Skeletal muscle tissue (tissue), 4 donors: ENCODE results near the gene SND1. TPM values are rescaled to one million over a fixed set of nuclear protein-coding genes. Genes with fewer than 3 reads are reported as not detected.

Experiments used
- H3K27ac ChIP-seq: one replicate; pipeline ENCODE4 v1.7.0; 2013; ENCODE audit warnings: mild to moderate bottlenecking, low read depth, low read length, inconsistent platforms
- H3K27me3 ChIP-seq, 3 donors: one replicate each; pipeline ENCODE4 v1.7.0; 2013; ENCODE audit warnings: low read length in 3 of 3; ENCODE audit not compliant: control insufficient read depth in 3 of 3, insufficient read depth in 3 of 3
- H3K36me3 ChIP-seq, 3 donors: one replicate each; pipeline ENCODE4 v1.7.0; 2013; ENCODE audit warnings: low read length in 3 of 3; ENCODE audit not compliant: control insufficient read depth in 3 of 3, insufficient read depth in 3 of 3
- H3K4me1 ChIP-seq, 3 donors: one replicate each; pipeline ENCODE4 v1.7.0; 2013; ENCODE audit warnings: low read length in 3 of 3, mild to moderate bottlenecking in 3 of 3; ENCODE audit not compliant: control insufficient read depth in 3 of 3, insufficient read depth in 3 of 3
- H3K4me3 ChIP-seq, 3 donors: one replicate each; pipeline ENCODE4 v1.7.0; 2013; ENCODE audit warnings: low read length in 3 of 3
- H3K9ac ChIP-seq, 3 donors: one replicate each; pipeline ENCODE4 v1.7.0; 2013; ENCODE audit warnings: low read length in 3 of 3, mild to moderate bottlenecking in 3 of 3, moderate library complexity in 2 of 3, low read depth in 1 of 3
- H3K9me3 ChIP-seq, 3 donors: one replicate each; pipeline ENCODE4 v1.7.0; 2013; ENCODE audit warnings: low read length in 3 of 3; ENCODE audit not compliant: control insufficient read depth in 3 of 3
- total RNA-seq: library from RNA; depleted of rRNA; stranded (reverse); fragments of >200 nt; gene quantifications from one replicate; pipeline ENCODE4 v1.2.3, GENCODE V29; 2014
- donor health status: Osteomylitis.

The SND1 gene
- total RNA-seq, 1 donor from 2014 or later = 104 TPM

DNA sequence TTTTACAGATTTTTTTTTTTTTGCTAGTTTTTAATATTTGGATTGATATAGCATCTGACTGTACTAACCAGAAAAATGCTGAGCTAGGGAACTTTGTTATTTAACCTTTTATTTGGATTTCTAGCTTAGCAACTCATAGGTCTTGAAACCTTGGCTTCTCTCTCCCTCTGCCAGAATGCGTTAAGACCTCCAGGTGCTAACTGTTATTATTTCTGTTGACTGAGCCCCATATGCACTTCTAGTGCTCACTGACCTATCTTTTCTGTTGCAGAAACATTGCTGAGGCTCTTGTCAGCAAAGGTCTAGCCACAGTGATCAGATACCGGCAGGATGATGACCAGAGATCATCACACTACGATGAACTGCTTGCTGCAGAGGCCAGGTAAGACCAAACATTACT, 235.6 kb downstream of the SND1 start:
- Histone ChIP-seq H3K27me3 (no peaks in the 10 kb centered on the region), H3K9me3 (no peaks in the 10 kb centered on the region), H3K4me1 (peaks cover 0 to 7% (median 4%) of the 10 kb centered on the region in 3 donors), H3K27ac (no peak overlapping the region), H3K36me3 (peaks cover 0 to 10% (median 4%) of the 10 kb centered on the region in 3 donors), H3K4me3 (no peak overlapping the region), H3K9ac (no peak overlapping the region)

DNA sequence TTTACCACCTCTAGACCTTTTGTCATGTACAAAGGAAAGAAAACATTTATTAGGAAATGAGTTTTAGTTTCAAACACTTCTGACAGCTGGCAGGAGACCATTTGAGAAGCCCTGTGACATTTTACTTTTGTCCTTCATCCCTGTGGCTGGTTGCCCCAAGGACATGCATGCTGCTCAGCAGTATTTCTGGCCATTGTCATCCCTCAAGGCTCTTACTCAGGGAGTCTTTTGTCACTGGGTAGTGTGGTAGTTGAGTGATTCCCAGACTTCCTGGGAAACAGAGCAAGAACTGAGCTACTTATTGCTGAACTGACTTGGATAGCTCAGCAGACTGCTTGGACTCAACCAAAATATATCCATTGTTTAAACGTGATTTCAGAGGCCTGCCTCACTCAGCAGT, 236.4 kb downstream of the SND1 start:
- Histone ChIP-seq H3K27ac (no peak overlapping the region), H3K4me3 (no peak overlapping the region)

DNA sequence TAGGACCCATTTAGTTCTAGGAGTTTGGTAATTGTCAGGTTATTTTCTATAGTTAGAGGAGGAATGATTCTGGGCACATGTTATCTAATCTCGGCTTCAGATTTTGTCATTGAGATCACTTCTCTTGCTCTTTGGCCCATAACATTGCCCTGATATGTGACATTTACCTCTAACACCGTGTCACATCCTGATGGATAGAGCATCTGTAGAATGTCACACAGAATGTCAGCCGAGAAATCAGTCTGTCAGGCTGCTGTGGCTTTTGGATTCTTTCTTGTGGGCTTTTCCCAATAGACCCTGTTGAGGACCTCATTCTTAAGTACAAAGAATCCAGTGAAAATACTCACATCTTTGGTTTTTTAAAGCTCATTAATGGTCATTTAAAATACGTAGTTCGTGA, 236.8 kb downstream of the SND1 start:
- Histone ChIP-seq H3K27me3 (no peaks in the 10 kb centered on the region), H3K4me3 (no peak overlapping the region), H3K9ac (no peak overlapping the region), H3K9me3 (no peaks in the 10 kb centered on the region), H3K4me1 (peaks cover 0 to 7% (median 4%) of the 10 kb centered on the region in 3 donors), H3K36me3 (peaks cover 0 to 10% (median 4%) of the 10 kb centered on the region in 3 donors), H3K27ac (no peak overlapping the region)

More for the DNA sequence above, 236.4 kb downstream of the SND1 start:
- Histone ChIP-seq H3K4me1 (peaks cover 0 to 7% (median 4%) of the 10 kb centered on the region in 3 donors), H3K27me3 (no peaks in the 10 kb centered on the region), H3K9ac (no peak overlapping the region), H3K9me3 (no peaks in the 10 kb centered on the region), H3K36me3 (peaks cover 0 to 10% (median 4%) of the 10 kb centered on the region in 3 donors)

DNA sequence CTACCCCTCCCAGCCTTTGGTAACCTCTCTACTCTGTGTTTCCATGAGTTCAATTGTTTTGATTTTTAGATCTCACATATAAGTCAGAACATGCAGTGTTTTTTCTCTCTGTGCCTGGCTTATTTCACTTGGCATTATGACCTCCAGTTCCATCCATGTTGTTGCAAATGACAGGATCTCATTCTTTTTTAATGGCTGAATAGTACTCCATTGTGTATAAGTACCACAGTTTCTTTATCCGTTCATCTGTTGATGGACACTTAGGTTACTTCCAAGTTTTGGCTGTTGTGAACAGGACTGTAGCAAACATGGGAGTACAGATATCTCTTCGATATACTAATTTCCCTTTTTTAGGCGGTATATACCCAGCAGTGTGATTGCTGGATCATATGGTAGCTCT, 237.7 kb downstream of the SND1 start:
- Histone ChIP-seq H3K27me3 (no peaks in the 10 kb centered on the region), H3K9me3 (no peaks in the 10 kb centered on the region), H3K4me1 (peaks cover 0 to 5% (median 4%) of the 10 kb centered on the region in 3 donors), H3K27ac (no peak overlapping the region), H3K4me3 (no peak overlapping the region), H3K36me3 (peaks cover 0 to 10% (median 4%) of the 10 kb centered on the region in 3 donors), H3K9ac (no peak overlapping the region)

DNA sequence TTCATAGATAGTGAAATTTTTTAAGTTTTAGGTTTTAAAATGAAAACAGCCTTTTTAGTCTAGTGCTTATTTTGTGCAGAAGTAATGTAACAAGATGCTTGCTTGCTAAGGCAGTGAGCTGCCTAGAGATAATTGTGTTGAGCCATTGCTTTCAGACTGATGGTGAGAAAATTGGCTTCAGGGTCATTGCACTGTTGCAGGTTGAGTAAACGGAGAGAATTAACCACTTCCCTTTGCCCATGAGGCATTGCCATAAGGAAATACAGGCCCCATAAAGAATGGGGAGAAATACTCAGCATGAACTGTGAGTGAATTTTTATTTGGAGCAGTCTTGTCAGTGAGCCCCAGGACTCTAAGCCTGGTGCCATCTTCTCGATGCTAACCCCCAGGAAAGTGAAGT, 238.7 kb downstream of the SND1 start:
- Histone ChIP-seq H3K36me3 (peaks cover 0 to 10% (median 4%) of the 10 kb centered on the region in 3 donors), H3K27ac (no peak overlapping the region), H3K9ac (no peak overlapping the region), H3K9me3 (no peaks in the 10 kb centered on the region), H3K4me1 (peaks cover 0 to 4% (median 2%) of the 10 kb centered on the region in 3 donors), H3K4me3 (no peak overlapping the region), H3K27me3 (no peaks in the 10 kb centered on the region)

DNA sequence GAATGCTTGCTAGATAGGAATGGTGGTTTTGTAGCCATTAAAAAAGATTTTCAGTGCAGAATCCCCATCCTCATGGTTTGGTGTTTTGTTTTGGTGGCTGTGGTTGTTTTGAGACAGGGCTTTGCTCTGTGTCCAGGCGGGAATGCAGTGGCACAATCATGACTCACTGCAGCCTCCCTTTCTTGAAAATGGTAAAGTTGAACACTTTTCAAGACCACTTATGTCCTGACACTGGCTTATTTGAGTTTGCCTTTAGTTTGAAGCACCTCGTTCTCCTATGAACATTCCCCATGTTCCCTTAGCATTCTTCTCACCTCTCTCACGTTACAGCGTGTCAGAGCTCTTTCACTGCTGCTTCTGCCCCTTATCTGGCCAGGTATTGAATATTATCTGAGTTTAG, 239.2 kb downstream of the SND1 start:
- H3K27ac ChIP-seq = no peak overlapping the region
- no peak overlapping the region for H3K9ac ChIP-seq
- no peaks in the 10 kb centered on the region for H3K9me3 ChIP-seq
- H3K27me3 ChIP-seq = no peaks in the 10 kb centered on the region
- peaks cover 0 to 2% (median 2%) of the 10 kb centered on the region in 3 donors for H3K4me1 ChIP-seq
- H3K4me3 ChIP-seq = no peak overlapping the region
- peaks cover 0 to 10% (median 4%) of the 10 kb centered on the region in 3 donors for H3K36me3 ChIP-seq

DNA sequence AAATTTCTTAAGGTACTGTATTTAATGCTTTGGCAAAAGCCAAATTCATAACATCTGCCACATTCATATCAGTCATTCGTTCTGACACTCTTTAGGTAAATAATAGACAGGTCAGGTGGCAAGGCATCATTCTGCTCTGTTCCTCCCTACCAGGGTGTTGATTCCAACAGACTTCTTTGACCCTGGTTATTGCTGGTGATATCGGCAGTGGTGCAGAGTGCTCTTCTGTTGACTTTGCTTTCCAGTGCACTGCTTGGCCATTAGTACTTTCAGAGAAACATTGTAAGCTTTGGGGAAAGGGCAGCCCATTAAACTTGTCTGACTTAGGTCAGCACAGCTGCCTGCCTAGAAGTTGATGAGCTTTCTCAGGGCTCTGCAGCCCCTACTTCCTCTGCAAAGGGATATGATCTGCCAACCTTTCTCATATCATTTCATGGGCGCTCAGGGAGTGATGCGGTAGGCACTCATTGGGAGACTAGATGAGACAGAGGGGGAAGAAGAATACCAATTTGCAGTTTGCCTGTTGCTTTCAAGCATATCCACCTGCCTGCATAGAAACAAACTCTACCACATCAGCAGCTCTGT, 240.0 kb downstream of the SND1 start:
- Histone ChIP-seq H3K4me1 (peaks cover 0 to 2% (median 0%) of the 10 kb centered on the region in 3 donors), H3K9me3 (no peaks in the 10 kb centered on the region), H3K4me3 (no peak overlapping the region), H3K36me3 (peaks cover 0 to 10% (median 4%) of the 10 kb centered on the region in 3 donors), H3K27me3 (no peaks in the 10 kb centered on the region), H3K27ac (no peak overlapping the region), H3K9ac (no peak overlapping the region)

DNA sequence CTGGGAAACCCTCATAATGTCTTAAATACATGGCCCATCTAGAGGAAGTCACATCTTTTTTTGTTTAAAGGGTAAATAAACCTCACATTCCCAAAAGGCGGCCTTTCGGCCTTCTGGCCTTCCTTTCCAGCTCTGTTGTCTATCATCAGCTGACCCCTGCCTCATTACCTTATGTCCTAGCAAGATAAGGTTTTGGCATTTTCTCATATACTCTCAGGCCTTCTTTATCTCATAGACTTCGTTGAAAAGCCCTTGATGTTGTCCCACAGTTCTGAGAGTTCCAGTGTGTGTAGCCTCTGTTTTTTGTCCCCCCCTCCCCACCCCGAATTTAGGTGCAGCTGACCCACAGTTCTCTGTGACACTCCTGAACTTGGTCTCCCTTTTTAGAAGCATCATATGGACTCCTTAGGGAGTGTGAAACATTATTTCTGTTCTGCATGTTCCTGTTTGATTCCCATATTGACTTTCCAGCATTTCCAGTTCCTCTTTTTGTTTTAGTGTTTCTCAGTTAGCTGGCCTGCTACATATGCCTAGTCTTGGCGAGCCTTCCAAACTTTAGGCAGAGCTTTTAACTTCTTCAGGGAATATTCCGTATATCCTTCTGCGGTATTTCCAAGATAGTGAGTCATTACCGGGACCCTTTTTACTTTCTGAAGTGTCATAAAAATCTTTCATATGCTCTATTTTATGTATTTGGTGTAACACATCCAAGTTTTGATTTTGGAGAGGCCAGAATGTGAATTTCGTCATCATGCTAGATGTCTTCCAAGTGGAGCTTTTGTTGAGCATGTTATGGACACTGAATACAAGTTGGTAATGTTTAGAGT, 240.7 kb downstream of the SND1 start:
- Histone ChIP-seq H3K27me3 (no peaks in the 10 kb centered on the region), H3K9me3 (no peaks in the 10 kb centered on the region), H3K4me3 (no peak overlapping the region), H3K36me3 (peaks cover 0 to 9% (median 4%) of the 10 kb centered on the region in 3 donors), H3K9ac (no peak overlapping the region), H3K4me1 (peaks cover 0 to 2% (median 0%) of the 10 kb centered on the region in 3 donors), H3K27ac (no peak overlapping the region)

DNA sequence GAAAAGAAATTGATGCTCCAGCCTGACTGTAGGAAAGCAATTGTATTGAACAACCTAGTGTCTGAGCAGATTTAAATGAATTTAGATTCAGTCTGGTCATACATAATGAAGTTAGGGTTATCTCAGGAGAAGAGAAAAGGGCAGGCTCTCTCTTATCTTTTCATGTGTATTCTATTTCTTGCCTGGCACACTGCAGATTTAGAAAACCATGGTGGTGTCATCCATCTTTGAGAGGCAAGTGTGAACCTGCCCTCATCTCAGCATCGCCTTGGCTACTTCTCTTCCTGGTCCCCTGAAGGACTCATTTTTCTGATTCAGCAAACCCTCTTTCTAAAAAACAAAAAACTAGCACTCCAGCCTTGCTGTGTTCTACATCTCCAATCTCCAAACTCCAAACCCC, 241.6 kb downstream of the SND1 start:
- Histone ChIP-seq H3K27me3 (no peaks in the 10 kb centered on the region), H3K27ac (no peak overlapping the region), H3K4me3 (no peak overlapping the region), H3K36me3 (peaks cover 0 to 3% (median 2%) of the 10 kb centered on the region in 3 donors), H3K9me3 (no peaks in the 10 kb centered on the region), H3K4me1 (no peaks in the 10 kb centered on the region), H3K9ac (no peak overlapping the region)

DNA sequence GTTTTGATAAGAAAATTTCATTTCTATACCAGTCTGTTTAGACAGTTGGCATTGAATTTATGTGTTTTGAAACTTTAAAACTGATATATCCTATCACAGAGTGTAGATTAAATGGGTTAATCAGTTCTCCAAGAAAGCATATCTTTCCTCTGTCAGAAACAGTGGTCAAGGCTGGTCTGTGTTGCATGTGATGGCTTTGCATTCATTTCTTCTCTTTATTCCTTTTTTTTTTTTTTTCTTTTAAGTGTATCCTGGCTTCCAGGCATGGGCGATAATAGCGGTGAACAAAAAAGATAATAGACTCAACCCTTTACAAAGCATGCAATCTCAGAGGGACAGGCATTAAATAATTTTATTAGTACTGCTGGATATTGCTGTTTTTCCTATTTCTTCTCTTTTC, 242.6 kb downstream of the SND1 start:
- Histone ChIP-seq H3K27ac (no peak overlapping the region), H3K27me3 (no peaks in the 10 kb centered on the region), H3K4me1 (no peaks in the 10 kb centered on the region), H3K4me3 (no peak overlapping the region), H3K9ac (no peak overlapping the region), H3K36me3 (no peaks in the 10 kb centered on the region), H3K9me3 (no peaks in the 10 kb centered on the region)
